Hepatocyte (in vitro differentiated cells): ENCODE results near the gene SYNGR2. TPM values are rescaled to one million over a fixed set of nuclear protein-coding genes. Genes with fewer than 3 reads are reported as not detected.

Experiments
- polyA plus RNA-seq: library from polyadenylated mRNA; unstranded; fragments of >200 nt; fragmentation: Nextera tagmentation; extraction: Ambion mirVana; gene quantifications from 2 replicates; pipeline ENCODE4 v1.2.1, GENCODE V29; 2016
- small RNA-seq: library from RNA; depleted of rRNA; stranded (forward); fragments of <200 nt; gene quantifications from one replicate; pipeline ENCODE3, GENCODE V24; 2014
- total RNA-seq: library from RNA; depleted of rRNA; stranded (reverse); fragments of >200 nt; gene quantifications from 2 replicates; pipeline ENCODE4 v1.2.3, GENCODE V29; 2014

SYNGR2 gene
- total and polyA plus RNA-seq, 2 experiments from 2014 or later = 48.3 to 160 TPM

Small RNA genes lying within 50 kb of the gene (small RNA-seq; reads per million reads assigned to genes)
- not detected for gene AC087645.1

Other genes starting within 250 kb of the SYNGR2 start
- gene TNRC6C, start 209.9 kb upstream of the SYNGR2 start, total RNA-seq = 3.5 and 4.2 TPM in 2 replicates
- gene TNRC6C, start 209.9 kb upstream of the SYNGR2 start, polyA plus RNA-seq = 5.1 and 5.6 TPM in 2 replicates
- 20.9 and 26.7 TPM in 2 replicates for gene TMC6, start 39.8 kb upstream of the SYNGR2 start, total RNA-seq
- gene TMC6, start 39.8 kb upstream of the SYNGR2 start, polyA plus RNA-seq = 57.9 and 62.8 TPM in 2 replicates
- 0.07 and 0.16 TPM in 2 replicates for gene TMC8, start 37.8 kb upstream of the SYNGR2 start, total RNA-seq
- gene TMC8, start 37.8 kb upstream of the SYNGR2 start, polyA plus RNA-seq = 1.2 and 3.3 TPM in 2 replicates
- gene C17orf99, start 22.2 kb upstream of the SYNGR2 start, total RNA-seq = 0.32 and 0.33 TPM in 2 replicates
- 0.62 and 0.77 TPM in 2 replicates for gene C17orf99, start 22.2 kb upstream of the SYNGR2 start, polyA plus RNA-seq
- 8.3 and 13.8 TPM in 2 replicates for gene TK1, start 18.5 kb downstream of the SYNGR2 start, total RNA-seq
- 29.9 and 31.9 TPM in 2 replicates for gene TK1, start 18.5 kb downstream of the SYNGR2 start, polyA plus RNA-seq
- gene AFMID, start 18.8 kb downstream of the SYNGR2 start, total RNA-seq = 61.2 and 86.2 TPM in 2 replicates
- 26.6 and 26.7 TPM in 2 replicates for gene AFMID, start 18.8 kb downstream of the SYNGR2 start, polyA plus RNA-seq
- gene BIRC5, start 45.7 kb downstream of the SYNGR2 start, total RNA-seq = 12.0 and 14.6 TPM in 2 replicates
- gene BIRC5, start 45.7 kb downstream of the SYNGR2 start, polyA plus RNA-seq = 12.4 and 18.0 TPM in 2 replicates
- 0.27 TPM in 1 of 2 replicates, not detected in the other for gene TMEM235, start 63.0 kb downstream of the SYNGR2 start, total RNA-seq
- gene TMEM235, start 63.0 kb downstream of the SYNGR2 start, polyA plus RNA-seq = 0.21 and 0.30 TPM in 2 replicates
- gene SOCS3, start 191.5 kb downstream of the SYNGR2 start, total RNA-seq = 130 and 172 TPM in 2 replicates
- 181 and 246 TPM in 2 replicates for gene SOCS3, start 191.5 kb downstream of the SYNGR2 start, polyA plus RNA-seq
- gene PGS1, start 210.1 kb downstream of the SYNGR2 start, total RNA-seq = 30.4 and 36.0 TPM in 2 replicates
- gene PGS1, start 210.1 kb downstream of the SYNGR2 start, polyA plus RNA-seq = 42.5 and 52.2 TPM in 2 replicates